Tibial nerve (tissue), 4 donors: ENCODE results near the gene DZANK1. TPM values are rescaled to one million over a fixed set of nuclear protein-coding genes. Genes with fewer than 3 reads are reported as not detected.
"Not testable (repeated sequence)": the region's sequence is repeated elsewhere in the genome, so short reads cannot be mapped to it uniquely, and the experiment has no call there.

Source experiments
- DNase-seq, 2 donors: peaks; one replicate each; pipeline ENCODE4 v3.0.0-alpha.2; 2019; ENCODE audit warnings: low spot score in 2 of 2
- H3K27ac ChIP-seq, 4 donors: fragments of 200-600 bp; sonication (generic) in 3 of 4; one replicate each; pipeline ENCODE4 v1.5.1; 2017 to 2019; ENCODE audit warnings: mild to moderate bottlenecking in 1 of 4
- H3K27me3 ChIP-seq, 2 donors: fragments of 200-600 bp; sonication (generic) in 1 of 2; one replicate each; pipeline versions ENCODE4 v1.5.1 to v1.6.0; 2017 to 2019
- H3K36me3 ChIP-seq, 3 donors: fragments of 200-600 bp; sonication (generic); one replicate each; pipeline ENCODE4 v1.5.1; 2018 to 2019
- H3K4me1 ChIP-seq, 4 donors: fragments of 200-600 bp; sonication (generic) in 3 of 4; one replicate each; pipeline ENCODE4 v1.5.1; 2017 to 2019
- H3K4me3 ChIP-seq, 4 donors: fragments of 200-600 bp; sonication (generic) in 3 of 4; one replicate each; pipeline ENCODE4 v1.5.1; 2017 to 2019; ENCODE audit warnings: mild to moderate bottlenecking in 1 of 4, moderate library complexity in 1 of 4
- H3K9me3 ChIP-seq, 4 donors: fragments of 200-600 bp; sonication (generic) in 3 of 4; one replicate each; pipeline ENCODE4 v1.5.1; 2017 to 2019
- CTCF ChIP-seq, 5 experiments: fragments of 200-600 bp in 3 of 5; fragments of 450-650 bp in 2 of 5; sonication (generic) in 3 of 5; IDR thresholded peaks; one replicate each; pipeline ENCODE4 v1.5.1; 2016 to 2019; ENCODE audit warnings: antibody characterized with exemption in 5 of 5, mild to moderate bottlenecking in 3 of 5, moderate library complexity in 2 of 5
- EP300 ChIP-seq, 2 donors: sonication (generic); formaldehyde crosslinking; IDR thresholded peaks; one replicate each; pipeline ENCODE4 v1.6.1; 2017; ENCODE audit warnings: antibody characterized with exemption in 2 of 2, mild to moderate bottlenecking in 1 of 2
- POLR2A ChIP-seq, 2 donors: fragments of 450-650 bp; IDR thresholded peaks; one replicate each; pipeline ENCODE4 v1.6.1; 2017; ENCODE audit warnings: antibody characterized with exemption in 2 of 2, mild to moderate bottlenecking in 2 of 2, moderate library complexity in 2 of 2
- WGBS, 2 donors: methylation state at CpG; one replicate each; pipeline ENCODE4 v1.1.5; 2018; 5-methylcytosine and 5-hydroxymethylcytosine counted together
- total RNA-seq, 4 donors: library from RNA; depleted of rRNA; stranded (reverse); fragments of >200 nt; gene quantifications; one replicate each; pipeline ENCODE4 v1.1.0, GENCODE V29; 2016

The DZANK1 gene
- total RNA-seq, 4 donors from 2014 or later = 1.6 to 4.2 (median 2.8) TPM

GRCh38 chr20:18507218-18508191 lies 40.7 kb upstream of the DZANK1 start, which contains the start of gene SEC23B:
Gene SEC23B (plus strand): TSS chr20:18507940. CDS start chr20:18510836, 2,896 bp downstream.
- peak within 1 kb of the TSS; percentile 47 to 84 (median 75) for H3K4me3 ChIP-seq
- H3K4me1 ChIP-seq = peaks cover 0 to 30% (median 10%) of the 10 kb centered on the region in 4 donors
- peak; percentile 88 to 95 for DNase-seq
- 0% methylated on average over 51 to 69 of the region's 69 CpGs for WGBS, 2 donors
- peak; percentile 67 to 96 for TF ChIP-seq EP300 (IDR thresholded peaks at IDR 0.05)
- TF ChIP-seq CTCF (IDR thresholded peaks at IDR 0.05) = peak in 1 of 5 experiments; percentile 18
- peak; percentile 44 to 82 for TF ChIP-seq POLR2A (IDR thresholded peaks at IDR 0.05)
- H3K27me3 ChIP-seq = peaks cover 0 to 14% of the 10 kb centered on the region in 2 donors
- peak within 1 kb of the TSS; percentile 75 to 97 (median 96) for H3K27ac ChIP-seq
- no peaks in the 10 kb centered on the region for H3K9me3 ChIP-seq
- H3K36me3 ChIP-seq = peaks cover 0 to 26% (median 0%) of the 10 kb centered on the region in 3 donors

- 63 to 64% methylated on average over 8 of the region's 8 CpGs for WGBS, 2 donors
- H3K9me3 ChIP-seq = no peaks in the 10 kb centered on the region
- TF ChIP-seq EP300 (IDR thresholded peaks at IDR 0.05) = no peak
- TF ChIP-seq POLR2A (IDR thresholded peaks at IDR 0.05) = no peak
- no peak for TF ChIP-seq CTCF (IDR thresholded peaks at IDR 0.05)
Observed at GRCh38 chr20:18506744-18507143, 39.9 kb upstream of the DZANK1 start.

GRCh38 chr20:18504479-18505060 lies 37.7 kb upstream of the DZANK1 start:
- no peak overlapping the region for H3K4me3 ChIP-seq
- no peak for DNase-seq
- TF ChIP-seq CTCF (IDR thresholded peaks at IDR 0.05) (no peak), POLR2A (IDR thresholded peaks at IDR 0.05) (no peak), EP300 (IDR thresholded peaks at IDR 0.05) (no peak)
- peaks cover 0 to under 1% (median 0%) of the 10 kb centered on the region in 3 donors for H3K36me3 ChIP-seq
- peaks cover 0 to 15% of the 10 kb centered on the region in 2 donors for H3K27me3 ChIP-seq
- 65 to 80% methylated on average over 28 to 31 of the region's 31 CpGs for WGBS, 2 donors
- no peaks in the 10 kb centered on the region for H3K9me3 ChIP-seq
- H3K4me1 ChIP-seq = peaks cover 0 to 18% (median 10%) of the 10 kb centered on the region in 4 donors
- no peak overlapping the region for H3K27ac ChIP-seq

More at GRCh38 chr20:18506744-18507143, 39.9 kb upstream of the DZANK1 start:
- Histone ChIP-seq H3K36me3 (peaks cover 0 to 22% (median 0%) of the 10 kb centered on the region in 3 donors), H3K4me1 (peaks cover 0 to 30% (median 10%) of the 10 kb centered on the region in 4 donors), H3K27ac (peak overlapping the region; percentile 75 to 97 (median 96)), H3K27me3 (peaks cover 0 to 15% of the 10 kb centered on the region in 2 donors), H3K4me3 (peak overlapping the region; percentile 47 to 84 (median 75))
- DNase-seq = no peak

- 67 to 78% methylated on average over 1 of the region's 1 CpG for WGBS, 2 donors
- H3K4me3 ChIP-seq = not testable (repeated sequence)
Observed at GRCh38 chr20:18501672-18502071, 34.8 kb upstream of the DZANK1 start.

GRCh38 chr20:18497603-18498002 lies 30.8 kb upstream of the DZANK1 start:
- no peak for DNase-seq
- H3K27me3 ChIP-seq = peaks cover 0 to 2% of the 10 kb centered on the region in 2 donors
- H3K4me3 ChIP-seq = peak overlapping the region in 2 of 4 donors; percentile 79 to 83
- 86 to 94% methylated on average over 3 of the region's 3 CpGs for WGBS, 2 donors
- no peaks in the 10 kb centered on the region for H3K9me3 ChIP-seq
- H3K36me3 ChIP-seq = peaks cover 0 to 13% (median 0%) of the 10 kb centered on the region in 3 donors
- peak overlapping the region in 2 of 4 donors; percentile 75 to 87 for H3K27ac ChIP-seq
- TF ChIP-seq POLR2A (IDR thresholded peaks at IDR 0.05) = no peak
- TF ChIP-seq CTCF (IDR thresholded peaks at IDR 0.05) = no peak
- no peak for TF ChIP-seq EP300 (IDR thresholded peaks at IDR 0.05)
- peaks cover 0 to 19% (median 5%) of the 10 kb centered on the region in 4 donors for H3K4me1 ChIP-seq

More at GRCh38 chr20:18501672-18502071, 34.8 kb upstream of the DZANK1 start:
- not testable (repeated sequence) for H3K9me3 ChIP-seq, H3K27ac ChIP-seq, H3K36me3 ChIP-seq, DNase-seq, H3K4me1 ChIP-seq
- H3K27me3 ChIP-seq = peaks cover 0 to 15% of the 10 kb centered on the region in 2 donors
